ENCODE data around the gene RBM33.

The RBM33 gene

GRCh38 chr7:155759740-155760430 is 115.4 kb downstream of the RBM33 start:
- Histone ChIP-seq H3K4me1 (ENCODE audit: control extremely low read depth in 1 of 4, control insufficient read depth in 4 of 4, insufficient read depth in 4 of 4, low read length in 3 of 4) (peaks cover 10 to 50% (median 36%) of the 10 kb centered on the region in 4 experiments), H3K36me3 (ENCODE audit: control insufficient read depth in 4 of 4, insufficient read depth in 4 of 4, low read length in 3 of 4) (peaks cover 3 to 53% (median 22%) of the 10 kb centered on the region in 4 experiments), H3K4me3 (ENCODE audit: control insufficient read depth in 1 of 7, extremely low read depth in 1 of 7, insufficient read depth in 4 of 7, low read depth in 2 of 7, low read length in 6 of 7) (no peak overlapping the region), H3K9me3 (ENCODE audit: control extremely low read depth in 1 of 5, control insufficient read depth in 4 of 5, insufficient read depth in 2 of 5, low read depth in 1 of 5, low read length in 4 of 5) (peaks cover 0 to 10% (median 0%) of the 10 kb centered on the region in 5 experiments), H3K27me3 (replicated peaks in 2 of 5; ENCODE audit: control insufficient read depth in 4 of 5, insufficient read depth in 5 of 5, low read length in 4 of 5) (no peaks in the 10 kb centered on the region), H3K27ac (ENCODE audit: insufficient read depth in 1 of 2, low read depth in 1 of 2, low read length in 2 of 2, poor library complexity in 1 of 2, severe bottlenecking in 2 of 2) (no peak overlapping the region)
- no peak for DNase-seq
- WGBS (ENCODE audit: insufficient coverage), result 94% methylated on average over 3 of the region's 9 CpGs
- ChIA-PET CTCF (interaction anchor here (0.6 to 1.4 kb wide), 3 partner anchors 8 to 18 kb away, joined by 3 to 4 read pairs (median 3); no protein-coding TSS in a partner anchor), POLR2A (no interaction called here)

GRCh38 chr7:155761162-155761561 is 116.7 kb downstream of the RBM33 start:
- DNase-seq, result peak in 2 of 3 donors; percentile 33 to 44
- Histone ChIP-seq H3K27me3 (replicated peaks in 2 of 5; ENCODE audit: control insufficient read depth in 4 of 5, insufficient read depth in 5 of 5, low read length in 4 of 5) (no peaks in the 10 kb centered on the region), H3K27ac (ENCODE audit: insufficient read depth in 1 of 2, low read depth in 1 of 2, low read length in 2 of 2, poor library complexity in 1 of 2, severe bottlenecking in 2 of 2) (no peak overlapping the region), H3K4me3 (ENCODE audit: control insufficient read depth in 1 of 7, extremely low read depth in 1 of 7, insufficient read depth in 4 of 7, low read depth in 2 of 7, low read length in 6 of 7) (no peak overlapping the region), H3K9me3 (ENCODE audit: control extremely low read depth in 1 of 5, control insufficient read depth in 4 of 5, insufficient read depth in 2 of 5, low read depth in 1 of 5, low read length in 4 of 5) (peaks cover 0 to 10% (median 0%) of the 10 kb centered on the region in 5 experiments), H3K36me3 (ENCODE audit: control insufficient read depth in 4 of 4, insufficient read depth in 4 of 4, low read length in 3 of 4) (peaks cover 5 to 66% (median 33%) of the 10 kb centered on the region in 4 experiments), H3K4me1 (ENCODE audit: control extremely low read depth in 1 of 4, control insufficient read depth in 4 of 4, insufficient read depth in 4 of 4, low read length in 3 of 4) (peaks cover 10 to 54% (median 37%) of the 10 kb centered on the region in 4 experiments)
- 95% methylated on average over 3 of the region's 5 CpGs for WGBS (ENCODE audit: insufficient coverage)
- POLR2A ChIA-PET, result no interaction called here
- CTCF ChIA-PET, result interaction anchor here (1.3 to 1.7 kb wide), 3 partner anchors 11 to 15 kb away, joined by 3 to 4 read pairs (median 3); no protein-coding TSS in a partner anchor

DNA sequence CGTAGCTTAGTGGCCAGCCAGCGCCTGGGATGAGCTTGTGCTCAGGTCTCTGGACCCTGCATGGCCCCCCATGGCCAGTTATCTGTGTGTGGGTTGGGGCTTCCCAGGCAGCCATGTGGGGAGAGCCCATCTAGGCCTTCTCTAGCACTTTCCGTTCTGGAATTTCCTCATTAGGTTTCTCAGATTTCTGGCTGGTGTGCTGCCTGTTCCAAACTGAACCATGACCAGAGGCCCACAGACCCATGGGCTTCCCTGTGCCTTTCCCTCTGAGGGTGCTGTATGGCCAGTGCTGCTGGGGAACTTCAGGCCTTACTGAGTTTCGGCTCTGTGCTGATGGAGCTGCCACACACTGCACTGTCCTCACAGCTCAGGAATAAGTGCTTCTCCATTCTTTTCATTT is 117.6 kb downstream of the RBM33 start:
- DNase-seq, result no peak
- no peak overlapping the region for H3K4me3 ChIP-seq (ENCODE audit: control insufficient read depth in 1 of 7, extremely low read depth in 1 of 7, insufficient read depth in 4 of 7, low read depth in 2 of 7, low read length in 6 of 7)
- peaks cover 8 to 67% (median 40%) of the 10 kb centered on the region in 4 experiments for H3K36me3 ChIP-seq (ENCODE audit: control insufficient read depth in 4 of 4, insufficient read depth in 4 of 4, low read length in 3 of 4)
- CTCF ChIA-PET, result interaction anchor here (1.0 to 1.7 kb wide), 8 partner anchors 8 to 163 kb away, joined by 3 to 6 read pairs (median 4); no protein-coding TSS in a partner anchor
- peaks cover 10 to 54% (median 37%) of the 10 kb centered on the region in 4 experiments for H3K4me1 ChIP-seq (ENCODE audit: control extremely low read depth in 1 of 4, control insufficient read depth in 4 of 4, insufficient read depth in 4 of 4, low read length in 3 of 4)
- H3K9me3 ChIP-seq (ENCODE audit: control extremely low read depth in 1 of 5, control insufficient read depth in 4 of 5, insufficient read depth in 2 of 5, low read depth in 1 of 5, low read length in 4 of 5), result peaks cover 0 to 3% (median 0%) of the 10 kb centered on the region in 5 experiments
- POLR2A ChIA-PET, result no interaction called here
- no peaks in the 10 kb centered on the region for H3K27me3 ChIP-seq (replicated peaks in 2 of 5; ENCODE audit: control insufficient read depth in 4 of 5, insufficient read depth in 5 of 5, low read length in 4 of 5)
- H3K27ac ChIP-seq (ENCODE audit: insufficient read depth in 1 of 2, low read depth in 1 of 2, low read length in 2 of 2, poor library complexity in 1 of 2, severe bottlenecking in 2 of 2), result no peak overlapping the region
- 100% methylated on average over 4 of the region's 4 CpGs for WGBS (ENCODE audit: insufficient coverage)

DNA sequence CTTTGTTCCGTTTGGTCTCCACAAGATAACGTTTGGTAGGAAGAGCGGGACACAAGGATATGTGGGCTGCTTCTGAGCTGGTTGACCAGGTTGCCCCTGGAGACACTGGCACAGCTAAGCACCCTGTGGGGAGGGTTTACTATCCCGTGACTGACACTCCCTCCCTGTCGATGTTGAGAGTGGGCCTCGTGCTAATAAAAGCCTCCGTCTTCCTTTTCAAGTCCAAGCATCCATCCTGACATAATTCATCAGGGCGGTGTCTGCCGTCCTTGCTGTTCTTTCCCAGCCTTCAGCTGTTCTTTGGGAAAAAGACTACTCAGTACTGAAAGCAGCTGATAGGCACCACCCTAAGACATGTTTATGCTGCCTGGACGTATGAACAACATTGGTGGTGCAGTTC is 118.2 kb downstream of the RBM33 start:
- ChIA-PET POLR2A (no interaction called here), CTCF (interaction anchor here (1.0 to 1.7 kb wide), 7 partner anchors 9 to 164 kb away, joined by 3 to 6 read pairs (median 4); no protein-coding TSS in a partner anchor)
- Histone ChIP-seq H3K4me3 (ENCODE audit: control insufficient read depth in 1 of 7, extremely low read depth in 1 of 7, insufficient read depth in 4 of 7, low read depth in 2 of 7, low read length in 6 of 7) (no peak overlapping the region), H3K36me3 (ENCODE audit: control insufficient read depth in 4 of 4, insufficient read depth in 4 of 4, low read length in 3 of 4) (peaks cover 10 to 71% (median 42%) of the 10 kb centered on the region in 4 experiments), H3K4me1 (ENCODE audit: control extremely low read depth in 1 of 4, control insufficient read depth in 4 of 4, insufficient read depth in 4 of 4, low read length in 3 of 4) (peaks cover 10 to 54% (median 37%) of the 10 kb centered on the region in 4 experiments), H3K27me3 (replicated peaks in 2 of 5; ENCODE audit: control insufficient read depth in 4 of 5, insufficient read depth in 5 of 5, low read length in 4 of 5) (no peaks in the 10 kb centered on the region), H3K27ac (ENCODE audit: insufficient read depth in 1 of 2, low read depth in 1 of 2, low read length in 2 of 2, poor library complexity in 1 of 2, severe bottlenecking in 2 of 2) (no peak overlapping the region), H3K9me3 (ENCODE audit: control extremely low read depth in 1 of 5, control insufficient read depth in 4 of 5, insufficient read depth in 2 of 5, low read depth in 1 of 5, low read length in 4 of 5) (peaks cover 0 to 2% (median 0%) of the 10 kb centered on the region in 5 experiments)
- DNase-seq, result no peak
- WGBS (ENCODE audit: insufficient coverage), result 88% methylated on average over 9 of the region's 10 CpGs

DNA sequence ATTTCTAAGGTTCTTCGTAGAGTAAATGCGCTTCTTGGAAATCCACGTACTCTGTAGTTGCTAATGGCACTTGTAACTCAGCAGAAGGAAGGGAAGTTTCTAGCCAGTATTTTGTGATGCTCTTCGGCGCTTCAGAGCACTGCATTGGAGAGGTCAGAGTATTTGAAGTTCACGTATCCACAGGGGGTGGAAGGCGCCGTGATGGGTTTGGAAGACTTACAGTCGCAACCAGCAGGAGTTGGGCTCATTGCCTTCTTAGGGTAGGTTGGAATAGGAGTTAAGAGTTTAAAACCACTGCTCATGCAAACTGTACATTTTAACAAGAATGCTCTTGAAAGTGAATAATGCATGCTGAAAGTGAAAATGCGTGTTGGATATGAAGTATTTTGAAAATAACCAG is 118.7 kb downstream of the RBM33 start:
- WGBS (ENCODE audit: insufficient coverage), result 78% methylated on average over 9 of the region's 10 CpGs
- H3K36me3 ChIP-seq (ENCODE audit: control insufficient read depth in 4 of 4, insufficient read depth in 4 of 4, low read length in 3 of 4), result peaks cover 13 to 72% (median 44%) of the 10 kb centered on the region in 4 experiments
- peaks cover 10 to 54% (median 37%) of the 10 kb centered on the region in 4 experiments for H3K4me1 ChIP-seq (ENCODE audit: control extremely low read depth in 1 of 4, control insufficient read depth in 4 of 4, insufficient read depth in 4 of 4, low read length in 3 of 4)

GRCh38 chr7:155763691-155764437 is 119.4 kb downstream of the RBM33 start:
- no peaks in the 10 kb centered on the region for H3K27me3 ChIP-seq (replicated peaks in 2 of 5; ENCODE audit: control insufficient read depth in 4 of 5, insufficient read depth in 5 of 5, low read length in 4 of 5)
- H3K9me3 ChIP-seq (ENCODE audit: control extremely low read depth in 1 of 5, control insufficient read depth in 4 of 5, insufficient read depth in 2 of 5, low read depth in 1 of 5, low read length in 4 of 5), result no peaks in the 10 kb centered on the region
- 16% methylated on average over 26 of the region's 27 CpGs for WGBS (ENCODE audit: insufficient coverage)
- ChIA-PET POLR2A (no interaction called here), CTCF (interaction anchor here (0.8 to 1.7 kb wide), 3 partner anchors 28 to 392 kb away, joined by 4 to 8 read pairs (median 6); no protein-coding TSS in a partner anchor)
- H3K27ac ChIP-seq (ENCODE audit: insufficient read depth in 1 of 2, low read depth in 1 of 2, low read length in 2 of 2, poor library complexity in 1 of 2, severe bottlenecking in 2 of 2), result peak overlapping the region in 1 of 2 experiments; percentile 71
- H3K4me3 ChIP-seq (ENCODE audit: control insufficient read depth in 1 of 7, extremely low read depth in 1 of 7, insufficient read depth in 4 of 7, low read depth in 2 of 7, low read length in 6 of 7), result peak overlapping the region in 4 of 7 experiments; percentile 13 to 54 (median 48)
- peaks cover 10 to 54% (median 37%) of the 10 kb centered on the region in 4 experiments for H3K4me1 ChIP-seq (ENCODE audit: control extremely low read depth in 1 of 4, control insufficient read depth in 4 of 4, insufficient read depth in 4 of 4, low read length in 3 of 4)
- DNase-seq, result peak; percentile 61 to 92 (median 90)
- peaks cover 13 to 67% (median 41%) of the 10 kb centered on the region in 4 experiments for H3K36me3 ChIP-seq (ENCODE audit: control insufficient read depth in 4 of 4, insufficient read depth in 4 of 4, low read length in 3 of 4)

More for the DNA sequence above, 118.7 kb downstream of the RBM33 start:
- peak in 1 of 3 donors; percentile 17 for DNase-seq
- Histone ChIP-seq H3K27me3 (replicated peaks in 2 of 5; ENCODE audit: control insufficient read depth in 4 of 5, insufficient read depth in 5 of 5, low read length in 4 of 5) (no peaks in the 10 kb centered on the region), H3K27ac (ENCODE audit: insufficient read depth in 1 of 2, low read depth in 1 of 2, low read length in 2 of 2, poor library complexity in 1 of 2, severe bottlenecking in 2 of 2) (peak overlapping the region in 1 of 2 experiments; percentile 71), H3K9me3 (ENCODE audit: control extremely low read depth in 1 of 5, control insufficient read depth in 4 of 5, insufficient read depth in 2 of 5, low read depth in 1 of 5, low read length in 4 of 5) (no peaks in the 10 kb centered on the region), H3K4me3 (ENCODE audit: control insufficient read depth in 1 of 7, extremely low read depth in 1 of 7, insufficient read depth in 4 of 7, low read depth in 2 of 7, low read length in 6 of 7) (peak overlapping the region in 2 of 7 experiments; percentile 44 to 47)
- ChIA-PET POLR2A (no interaction called here), CTCF (interaction anchor here (1.0 to 1.7 kb wide), 4 partner anchors 9 to 164 kb away, joined by 3 to 6 read pairs (median 5); no protein-coding TSS in a partner anchor)

All from common myeloid progenitor, CD34-positive (primary cell).